ENCODE measurements around the gene PRUNE2.

Gene PRUNE2

GRCh38 chr9:76882686-76883085, 23.2 kb downstream of the PRUNE2 start:
- H3K36me3 ChIP-seq, result no peaks in the 10 kb centered on the region
- H3K27me3 ChIP-seq, result no peaks in the 10 kb centered on the region
- peak overlapping the region in 1 of 2 donors; percentile 5 for H3K27ac ChIP-seq
- TF ChIP-seq CTCF (IDR thresholded peaks at IDR 0.05), result no peak
- DNase-seq, result no peak
- no peaks in the 10 kb centered on the region for H3K9me3 ChIP-seq
- intact Hi-C loops (cut with DNase I; ENCODE audit: low total_unique reads), result no loop called here
- peaks cover 0 to 72% (median 19%) of the 10 kb centered on the region in 4 donors for H3K4me1 ChIP-seq
- H3K4me3 ChIP-seq, result no peak overlapping the region

- H3K9me3 ChIP-seq, result no peaks in the 10 kb centered on the region
- DNase-seq, result no peak
- H3K4me3 ChIP-seq, result no peak overlapping the region
- H3K27ac ChIP-seq, result no peak overlapping the region
- intact Hi-C loops (cut with DNase I; ENCODE audit: low total_unique reads), result no loop called here
- H3K36me3 ChIP-seq, result no peaks in the 10 kb centered on the region
- H3K27me3 ChIP-seq, result no peaks in the 10 kb centered on the region
- H3K4me1 ChIP-seq, result peaks cover 0 to 70% (median 22%) of the 10 kb centered on the region in 4 donors
- no peak for TF ChIP-seq CTCF (IDR thresholded peaks at IDR 0.05)
Measured at GRCh38 chr9:76880210-76880609, 25.7 kb downstream of the PRUNE2 start.

GRCh38 chr9:76878933-76879332, 27.0 kb downstream of the PRUNE2 start:
- no peaks in the 10 kb centered on the region for H3K9me3 ChIP-seq
- no peaks in the 10 kb centered on the region for H3K36me3 ChIP-seq
- DNase-seq, result no peak
- intact Hi-C loops (cut with DNase I; ENCODE audit: low total_unique reads), result no loop called here
- H3K27ac ChIP-seq, result peak overlapping the region; percentile 84 to 91
- no peak for TF ChIP-seq CTCF (IDR thresholded peaks at IDR 0.05)
- H3K4me1 ChIP-seq, result peaks cover 0 to 70% (median 30%) of the 10 kb centered on the region in 4 donors
- no peaks in the 10 kb centered on the region for H3K27me3 ChIP-seq
- H3K4me3 ChIP-seq, result no peak overlapping the region

GRCh38 chr9:76877961-76878360, 28.0 kb downstream of the PRUNE2 start:
- Histone ChIP-seq H3K9me3 (no peaks in the 10 kb centered on the region), H3K36me3 (no peaks in the 10 kb centered on the region), H3K27me3 (no peaks in the 10 kb centered on the region), H3K27ac (peak overlapping the region; percentile 84 to 91), H3K4me3 (no peak overlapping the region), H3K4me1 (peaks cover 0 to 75% (median 39%) of the 10 kb centered on the region in 4 donors)
- DNase-seq, result no peak
- intact Hi-C loops (cut with DNase I; ENCODE audit: low total_unique reads), result no loop called here
- no peak for TF ChIP-seq CTCF (IDR thresholded peaks at IDR 0.05)

- no peak overlapping the region for H3K4me3 ChIP-seq
- intact Hi-C loops (cut with DNase I; ENCODE audit: low total_unique reads), result no loop called here
- peak overlapping the region; percentile 84 to 91 for H3K27ac ChIP-seq
- H3K36me3 ChIP-seq, result no peaks in the 10 kb centered on the region
- peaks cover 0 to 88% (median 51%) of the 10 kb centered on the region in 4 donors for H3K4me1 ChIP-seq
- no peaks in the 10 kb centered on the region for H3K9me3 ChIP-seq
- H3K27me3 ChIP-seq, result no peaks in the 10 kb centered on the region
- no peak for DNase-seq
- TF ChIP-seq CTCF (IDR thresholded peaks at IDR 0.05), result no peak
Measured at GRCh38 chr9:76876098-76876497, 29.8 kb downstream of the PRUNE2 start.

GRCh38 chr9:76873821-76874220, 32.1 kb downstream of the PRUNE2 start:
- Histone ChIP-seq H3K4me3 (no peak overlapping the region), H3K27ac (peak overlapping the region; percentile 84 to 91), H3K27me3 (no peaks in the 10 kb centered on the region), H3K4me1 (peaks cover 0 to 96% (median 54%) of the 10 kb centered on the region in 4 donors), H3K36me3 (no peaks in the 10 kb centered on the region), H3K9me3 (no peaks in the 10 kb centered on the region)
- no peak for TF ChIP-seq CTCF (IDR thresholded peaks at IDR 0.05)
- DNase-seq, result no peak
- intact Hi-C loops (cut with DNase I; ENCODE audit: low total_unique reads), result no loop called here
